ENCODE results near the gene ACSM2A.
"Not testable (repeated sequence)": the region's sequence is repeated elsewhere in the genome, so short reads cannot be mapped to it uniquely, and the experiment has no call there.

ACSM2A gene

DNA sequence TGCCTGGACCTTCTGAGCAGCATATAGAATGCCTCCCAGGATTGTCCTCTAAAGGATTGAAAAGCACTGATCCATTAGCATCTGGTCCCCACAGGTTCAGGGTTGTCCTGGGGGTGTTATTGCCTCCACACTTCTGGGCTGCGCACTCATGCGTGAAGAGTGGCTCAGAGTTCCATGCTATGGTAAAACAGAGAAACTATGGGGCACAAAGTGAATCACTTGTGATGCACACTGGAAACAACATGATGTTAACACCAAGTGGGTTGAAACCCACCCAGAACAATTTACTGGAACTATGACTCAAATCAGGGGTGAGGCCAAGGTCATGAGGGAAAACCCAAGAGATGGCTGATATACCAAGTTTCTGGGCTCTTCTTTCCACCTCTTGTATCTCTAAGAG, 18.6 kb downstream of the ACSM2A start:
- H3K27me3 ChIP-seq, H3K36me3 ChIP-seq, H3K27ac ChIP-seq, H3K9me3 ChIP-seq, H3K4me2 ChIP-seq, H3K9ac ChIP-seq, H3K4me1 ChIP-seq, H3K4me3 ChIP-seq, H4K20me1 ChIP-seq: not testable (repeated sequence)

DNA sequence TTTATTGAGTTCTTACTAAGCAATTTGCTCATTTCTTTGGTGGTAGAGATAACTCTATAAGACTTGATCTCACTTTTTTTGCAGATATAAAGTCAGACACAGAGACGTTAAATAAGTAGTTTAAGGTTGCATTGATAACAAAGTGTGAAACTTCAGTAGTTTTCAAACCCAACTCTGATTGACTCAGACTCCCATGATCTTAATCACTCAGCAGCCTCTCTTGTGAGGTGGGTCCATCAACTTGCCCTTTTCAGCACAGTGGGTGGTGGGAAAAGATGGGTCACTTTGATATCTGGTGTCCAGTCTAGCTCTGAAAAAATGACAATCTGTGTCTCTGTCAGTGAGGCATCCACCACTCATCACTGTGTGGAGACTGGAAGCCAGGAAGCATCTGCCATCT, 19.4 kb downstream of the ACSM2A start:
- not testable (repeated sequence) for H3K27ac ChIP-seq, H4K20me1 ChIP-seq, H3K4me2 ChIP-seq, H3K4me1 ChIP-seq, H3K27me3 ChIP-seq, H3K36me3 ChIP-seq, H3K4me3 ChIP-seq, H3K9me3 ChIP-seq, H3K9ac ChIP-seq

DNA sequence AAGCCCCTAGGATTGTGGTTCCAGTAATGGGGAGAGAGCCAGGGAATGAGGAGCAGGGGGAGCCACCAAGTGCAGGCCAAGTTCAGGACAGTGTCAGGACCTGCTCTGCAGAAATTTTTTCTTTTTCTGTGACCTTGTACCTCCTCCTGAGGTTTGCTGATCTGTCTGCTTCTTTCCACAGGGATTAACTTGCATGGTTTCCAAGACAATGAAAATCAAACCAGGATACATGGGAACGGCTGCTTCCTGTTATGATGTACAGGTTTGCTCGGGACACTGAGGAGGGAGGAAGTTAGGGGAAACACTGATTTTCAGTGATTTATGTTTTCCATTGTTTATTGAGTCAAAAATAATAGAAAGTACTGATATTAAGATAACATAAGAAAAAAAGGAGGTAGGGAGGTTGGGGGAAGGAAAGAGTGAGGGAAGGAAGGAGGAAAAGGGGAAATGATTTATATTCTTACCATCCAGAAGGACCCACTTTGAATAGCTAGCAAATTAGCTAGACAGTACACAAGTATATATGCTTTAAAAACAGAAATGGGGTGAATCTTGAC, 25.9 kb downstream of the ACSM2A start:
- H3K4me3 ChIP-seq, H3K4me2 ChIP-seq, H3K9me3 ChIP-seq, H3K9ac ChIP-seq, H4K20me1 ChIP-seq, H3K4me1 ChIP-seq, H3K27me3 ChIP-seq, H3K27ac ChIP-seq, H3K36me3 ChIP-seq: not testable (repeated sequence)

DNA sequence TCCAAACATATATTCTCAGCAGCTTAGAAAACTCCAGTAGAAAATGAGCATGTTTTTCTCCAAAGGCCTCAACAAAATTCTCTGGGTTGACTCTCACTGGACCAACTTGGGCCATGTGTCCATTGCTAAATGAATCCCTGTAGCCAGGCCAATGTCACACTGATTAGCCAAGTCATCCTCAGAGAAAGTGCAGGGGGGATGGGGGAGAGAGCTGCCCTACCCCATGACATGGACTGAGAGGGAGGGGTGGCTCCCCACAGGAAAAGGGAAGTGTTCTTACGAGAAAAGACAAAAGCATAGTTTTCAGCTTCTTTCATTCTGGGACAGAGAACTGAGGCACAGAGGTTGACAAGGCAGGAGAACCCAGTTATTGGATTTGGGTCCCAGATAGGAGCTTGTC, 32.7 kb downstream of the ACSM2A start:
- not testable (repeated sequence) for H3K4me1 ChIP-seq, H3K4me3 ChIP-seq, H3K4me2 ChIP-seq, H3K27me3 ChIP-seq, H3K9me3 ChIP-seq, H3K9ac ChIP-seq, H3K27ac ChIP-seq, H4K20me1 ChIP-seq, H3K36me3 ChIP-seq

DNA sequence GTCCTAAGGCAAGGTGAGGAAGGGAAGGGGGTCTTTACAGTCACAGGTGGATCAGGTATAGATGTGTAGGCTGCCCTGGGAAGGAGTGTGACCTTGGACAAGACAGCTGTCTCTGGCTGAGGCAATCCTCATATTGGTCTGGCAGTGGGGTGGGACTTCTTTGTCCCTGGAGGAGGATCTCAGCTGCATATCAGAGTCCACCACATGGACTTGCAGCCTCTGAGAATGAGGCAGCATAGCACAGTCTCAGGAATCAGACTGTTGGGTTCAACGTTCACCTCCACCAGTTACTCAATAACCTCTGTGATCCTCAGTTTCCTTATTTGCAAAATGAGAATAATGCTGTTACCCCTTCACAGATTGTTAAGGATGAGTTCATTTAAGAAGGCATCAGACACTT, 33.4 kb downstream of the ACSM2A start:
- H3K27ac ChIP-seq: no peak overlapping the region
- no peaks in the 10 kb centered on the region for H3K36me3 ChIP-seq
- H3K4me3 ChIP-seq: no peak overlapping the region
- no peaks in the 10 kb centered on the region for H3K9me3 ChIP-seq
- TF ChIP-seq Cebpa-rat (IDR thresholded peaks at IDR 0.05): no peak
- no peaks in the 10 kb centered on the region for H3K27me3 ChIP-seq
- H3K4me1 ChIP-seq: no peaks in the 10 kb centered on the region
- no peak overlapping the region for H3K9ac ChIP-seq
- no peak overlapping the region for H3K4me2 ChIP-seq
- H4K20me1 ChIP-seq: no peaks in the 10 kb centered on the region

DNA sequence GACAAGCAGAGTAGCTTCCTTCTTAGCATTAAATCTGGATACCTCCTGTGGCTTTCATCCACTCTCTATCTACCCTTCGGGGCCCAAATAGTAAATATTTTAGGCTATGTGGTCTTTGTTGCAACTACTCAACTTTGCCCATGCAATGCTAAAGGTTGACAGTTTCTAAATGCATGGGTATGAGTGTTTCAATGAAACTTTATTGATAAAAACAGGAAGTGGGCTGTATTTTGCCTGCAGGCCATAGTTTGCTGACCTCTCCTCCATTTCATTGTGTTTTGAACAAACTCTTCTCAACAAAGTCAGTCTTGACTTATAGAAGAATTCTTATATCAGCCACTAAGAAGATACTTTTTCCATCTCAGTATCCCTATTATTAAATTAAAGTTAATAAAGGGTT, 34.1 kb downstream of the ACSM2A start:
- Histone ChIP-seq H3K27me3 (no peaks in the 10 kb centered on the region), H3K9me3 (no peaks in the 10 kb centered on the region), H4K20me1 (no peaks in the 10 kb centered on the region), H3K9ac (no peak overlapping the region), H3K27ac (no peak overlapping the region), H3K4me1 (no peaks in the 10 kb centered on the region), H3K4me2 (no peak overlapping the region), H3K4me3 (no peak overlapping the region), H3K36me3 (no peaks in the 10 kb centered on the region)
- no peak for TF ChIP-seq Cebpa-rat (IDR thresholded peaks at IDR 0.05)

DNA sequence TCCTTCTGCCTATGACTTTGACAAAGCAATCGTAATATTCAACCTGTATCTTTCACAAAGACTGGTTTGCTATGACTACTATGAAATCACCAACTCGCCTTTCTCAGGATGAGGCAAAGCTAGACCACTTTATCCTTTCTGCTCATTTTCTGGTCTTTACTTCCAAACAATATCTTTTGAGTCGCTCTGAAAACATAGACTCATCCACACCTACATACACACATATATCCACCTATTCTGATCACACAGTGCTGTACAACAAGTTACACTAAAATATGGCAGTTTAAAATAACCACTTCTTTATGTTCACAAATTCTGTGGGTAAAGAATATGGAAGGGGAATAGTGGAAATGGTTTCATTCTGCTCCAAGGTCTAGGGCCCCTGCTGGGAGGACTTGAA, 39.7 kb downstream of the ACSM2A start:
- not testable (repeated sequence) for H4K20me1 ChIP-seq, H3K4me3 ChIP-seq, H3K36me3 ChIP-seq, H3K4me1 ChIP-seq, H3K4me2 ChIP-seq, H3K27ac ChIP-seq, H3K9ac ChIP-seq, H3K9me3 ChIP-seq, H3K27me3 ChIP-seq

DNA sequence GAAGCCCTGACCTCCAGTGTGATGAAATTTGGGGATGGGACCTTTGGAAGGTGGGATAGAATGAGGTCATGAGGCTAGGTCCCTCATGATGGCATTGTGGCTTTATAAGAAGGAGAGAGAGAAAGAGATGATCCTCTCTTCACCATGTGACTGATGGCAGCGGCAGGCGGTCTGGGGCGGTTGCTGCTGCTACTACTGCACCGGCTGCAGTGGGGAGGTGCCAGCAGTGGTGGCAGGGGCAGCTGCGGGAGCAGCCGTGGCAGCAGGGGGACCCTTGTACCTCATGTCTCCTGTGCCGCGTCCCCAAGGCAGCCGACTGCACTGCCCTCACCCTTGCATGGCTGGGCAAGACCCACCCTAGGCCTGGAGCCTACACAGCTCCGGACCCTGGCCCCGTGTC, 40.1 kb downstream of the ACSM2A start:
- not testable (repeated sequence) for H3K36me3 ChIP-seq, H4K20me1 ChIP-seq, H3K27me3 ChIP-seq, H3K9ac ChIP-seq, H3K4me1 ChIP-seq, H3K4me3 ChIP-seq, H3K9me3 ChIP-seq, H3K4me2 ChIP-seq, H3K27ac ChIP-seq

DNA sequence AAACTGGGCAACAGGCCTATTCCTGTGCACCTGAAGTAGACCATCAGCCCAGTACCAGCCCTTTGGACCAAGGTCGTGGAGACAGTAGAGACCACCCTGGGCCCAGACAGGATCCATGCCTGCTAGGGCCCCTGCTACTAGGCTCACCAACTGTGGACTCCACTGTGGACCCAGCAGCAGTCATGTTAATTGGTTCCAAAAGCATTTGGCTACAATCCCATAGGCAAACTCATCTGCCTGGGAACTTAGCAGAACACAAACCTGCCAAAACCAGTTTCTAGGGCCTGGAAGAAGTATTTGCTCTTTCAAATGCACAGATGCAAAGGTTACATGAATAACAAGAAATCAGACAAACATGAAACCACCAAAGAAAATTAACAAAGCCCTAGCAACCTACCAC, 53.1 kb downstream of the ACSM2A start:
- no peaks in the 10 kb centered on the region for H3K4me1 ChIP-seq
- H3K36me3 ChIP-seq: no peaks in the 10 kb centered on the region
- no peak overlapping the region for H3K4me3 ChIP-seq
- H3K4me2 ChIP-seq: no peak overlapping the region
- no peak overlapping the region for H3K9ac ChIP-seq
- H3K27ac ChIP-seq: no peak overlapping the region
- no peaks in the 10 kb centered on the region for H4K20me1 ChIP-seq
- no peaks in the 10 kb centered on the region for H3K27me3 ChIP-seq
- no peak for TF ChIP-seq Cebpa-rat (IDR thresholded peaks at IDR 0.05)
- H3K9me3 ChIP-seq: peaks cover 42% of the 10 kb centered on the region

DNA sequence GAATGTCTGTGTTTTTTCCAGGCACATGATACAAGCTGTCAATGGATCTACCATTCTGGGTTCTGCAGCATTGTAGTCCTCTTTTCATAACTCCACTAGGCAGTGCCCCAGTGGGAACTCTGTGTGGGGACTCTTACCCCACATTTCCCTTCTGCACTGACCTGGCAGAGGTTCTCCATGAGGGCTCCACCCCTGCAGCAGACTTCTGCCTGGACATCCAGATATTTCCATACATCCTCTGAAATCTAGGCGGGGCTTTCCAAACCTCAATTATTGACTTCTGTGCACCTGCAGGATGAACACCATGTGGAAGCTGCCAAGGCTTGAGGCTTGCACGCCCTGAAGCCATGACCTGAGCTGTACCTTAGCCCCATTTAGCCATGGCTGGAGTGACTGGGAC, 56.0 kb downstream of the ACSM2A start:
- no peak for TF ChIP-seq Cebpa-rat (IDR thresholded peaks at IDR 0.05)
- Histone ChIP-seq H3K4me2 (no peak overlapping the region), H3K9me3 (peaks cover 42% of the 10 kb centered on the region), H4K20me1 (no peaks in the 10 kb centered on the region), H3K27ac (no peak overlapping the region), H3K27me3 (no peaks in the 10 kb centered on the region), H3K9ac (no peak overlapping the region), H3K4me1 (no peaks in the 10 kb centered on the region), H3K36me3 (no peaks in the 10 kb centered on the region), H3K4me3 (no peak overlapping the region)

DNA sequence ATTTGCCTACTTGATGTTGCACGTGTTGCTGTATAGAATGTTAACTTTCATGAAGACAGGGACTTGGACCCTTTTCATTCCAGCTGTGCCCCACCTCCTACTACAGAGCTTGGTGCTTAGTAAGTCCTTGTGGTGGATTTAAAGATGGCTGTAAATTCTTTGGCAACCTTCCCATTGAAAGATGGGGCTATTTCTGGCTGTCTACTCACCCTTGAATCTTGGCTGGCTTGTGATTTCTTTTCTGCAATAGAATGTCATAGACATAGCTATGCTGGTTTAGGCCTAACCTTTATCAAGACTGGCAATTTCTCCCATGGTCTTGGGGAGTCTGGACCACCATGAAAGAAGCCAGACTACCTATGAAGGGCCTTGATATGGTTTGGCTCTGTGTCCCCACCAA, 59.0 kb downstream of the ACSM2A start:
- H3K4me3 ChIP-seq: no peak overlapping the region

More for the DNA sequence above, 59.0 kb downstream of the ACSM2A start:
- H3K9ac ChIP-seq: no peak overlapping the region
- H3K4me1 ChIP-seq: no peaks in the 10 kb centered on the region
- TF ChIP-seq Cebpa-rat (IDR thresholded peaks at IDR 0.05): no peak
- H3K27ac ChIP-seq: no peak overlapping the region
- peaks cover 26% of the 10 kb centered on the region for H3K9me3 ChIP-seq
- H4K20me1 ChIP-seq: no peaks in the 10 kb centered on the region
- H3K36me3 ChIP-seq: no peaks in the 10 kb centered on the region
- no peak overlapping the region for H3K4me2 ChIP-seq
- H3K27me3 ChIP-seq: no peaks in the 10 kb centered on the region

All from BLaER1 (cell line).